Activated CD8-positive, alpha-beta memory T cell treated with anti-CD3 and anti-CD28 coated beads, Interleukin-2, amount 50 U/mL, for 24 hours (primary cell): ENCODE results near the gene COLEC12.

Experiments used
- DNase-seq: peaks from one replicate; pipeline ENCODE4 v3.0.0-alpha.2; 2020; ENCODE audit errors: extremely low read depth

The COLEC12 gene

GRCh38 chr18:475202-476031 is 25.1 kb downstream of the COLEC12 start:
- no peak for DNase-seq

GRCh38 chr18:474416-474815 is 26.1 kb downstream of the COLEC12 start:
- DNase-seq = no peak

GRCh38 chr18:473802-474201 is 26.7 kb downstream of the COLEC12 start:
- no peak for DNase-seq

- DNase-seq = no peak
Observed at GRCh38 chr18:471716-472115, 28.8 kb downstream of the COLEC12 start.

GRCh38 chr18:470661-471501 is 29.6 kb downstream of the COLEC12 start:
- DNase-seq = no peak

- no peak for DNase-seq
Observed at GRCh38 chr18:468955-469790, 31.3 kb downstream of the COLEC12 start.

GRCh38 chr18:463827-464541 is 36.5 kb downstream of the COLEC12 start:
- no peak for DNase-seq

GRCh38 chr18:463403-463802 is 37.1 kb downstream of the COLEC12 start:
- no peak for DNase-seq

GRCh38 chr18:461762-462161 is 38.7 kb downstream of the COLEC12 start:
- DNase-seq = no peak

- DNase-seq = no peak
Observed at GRCh38 chr18:460791-461190, 39.7 kb downstream of the COLEC12 start.

- no peak for DNase-seq
Observed at GRCh38 chr18:459814-460593, 40.5 kb downstream of the COLEC12 start.

GRCh38 chr18:457521-458412 is 42.7 kb downstream of the COLEC12 start:
- DNase-seq = no peak

GRCh38 chr18:457140-457519 is 43.4 kb downstream of the COLEC12 start:
- DNase-seq = no peak

- DNase-seq = no peak
Observed at GRCh38 chr18:456361-457139, 44.0 kb downstream of the COLEC12 start.

GRCh38 chr18:453400-453799 is 47.1 kb downstream of the COLEC12 start:
- DNase-seq = no peak

GRCh38 chr18:452816-453215 is 47.7 kb downstream of the COLEC12 start:
- DNase-seq = no peak

GRCh38 chr18:449374-449773 is 51.1 kb downstream of the COLEC12 start:
- DNase-seq = no peak

GRCh38 chr18:448116-448790 is 52.2 kb downstream of the COLEC12 start:
- DNase-seq = no peak
